NCI-H1105 (cell line): ENCODE data around the gene KIZ.

Experiments used
- DNase-seq: peaks from one replicate; lab custom pipeline; 2025; lab: John Stamatoyannopoulos, UW

Gene KIZ

GRCh38 chr20:21266191-21266536, 140.3 kb downstream of the KIZ start:
- DNase-seq, result no peak

DNA sequence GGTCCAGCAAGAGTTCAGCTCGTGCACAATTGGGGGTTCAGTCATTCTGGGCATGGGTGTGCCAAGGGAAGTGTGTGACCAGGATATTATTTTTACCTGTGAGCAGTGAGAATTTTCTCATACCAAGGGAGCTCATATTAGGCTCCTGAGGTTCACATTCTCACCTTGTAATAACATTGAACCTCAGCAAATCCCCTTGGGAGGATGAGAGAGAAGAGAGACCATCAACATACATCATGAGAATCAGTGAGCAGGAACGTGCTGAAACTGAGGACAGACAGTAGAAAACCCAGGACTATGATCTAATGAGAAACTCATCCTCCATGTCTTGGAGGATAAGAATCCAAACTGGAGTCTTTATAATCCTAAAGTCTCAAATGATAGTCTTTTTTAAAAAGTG, 143.9 kb downstream of the KIZ start:
- no peak for DNase-seq

GRCh38 chr20:21270806-21271205, 144.9 kb downstream of the KIZ start:
- no peak for DNase-seq

DNA sequence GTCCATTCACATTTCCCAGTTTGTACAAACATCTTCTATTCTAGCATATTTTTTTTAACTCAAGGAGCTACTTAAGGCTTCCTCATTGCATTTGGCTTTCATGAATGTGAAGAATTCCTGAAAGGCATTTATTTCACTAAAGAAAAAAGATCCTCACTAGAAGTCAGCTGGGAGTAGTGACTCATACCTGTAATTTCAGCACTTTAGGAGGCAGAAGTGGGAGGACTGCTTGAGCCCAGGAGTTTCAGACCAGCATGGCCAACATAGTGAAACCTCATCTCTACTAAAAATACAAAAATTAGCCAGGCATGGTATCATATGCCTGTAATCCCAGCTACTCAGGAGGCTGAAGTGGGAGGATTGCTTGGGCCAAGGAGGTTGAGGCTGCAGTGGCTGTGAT, 146.4 kb downstream of the KIZ start:
- no peak for DNase-seq

- DNase-seq, result no peak
Measured at GRCh38 chr20:21272679-21273078, 146.8 kb downstream of the KIZ start.

- no peak for DNase-seq
Measured at GRCh38 chr20:21273755-21274386, 148.0 kb downstream of the KIZ start.

DNA sequence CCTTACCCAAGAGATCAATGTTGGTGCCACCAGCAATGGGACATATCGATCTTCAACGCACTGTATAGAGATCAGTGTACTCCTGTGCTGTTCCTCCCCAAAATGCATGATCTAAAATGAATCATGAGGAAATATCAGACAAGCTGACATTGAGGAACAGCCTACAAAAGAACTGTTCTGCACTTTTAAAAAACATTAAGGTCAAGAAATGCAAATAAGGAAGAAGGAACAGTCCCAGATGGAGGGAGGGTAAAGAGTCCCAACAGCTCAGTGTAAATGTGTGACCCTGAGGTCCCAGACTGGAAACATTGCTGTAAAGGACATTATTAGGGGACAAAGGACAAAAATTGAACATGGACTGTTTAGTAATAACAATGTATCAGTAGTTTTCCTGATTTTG, 152.9 kb downstream of the KIZ start:
- no peak for DNase-seq

DNA sequence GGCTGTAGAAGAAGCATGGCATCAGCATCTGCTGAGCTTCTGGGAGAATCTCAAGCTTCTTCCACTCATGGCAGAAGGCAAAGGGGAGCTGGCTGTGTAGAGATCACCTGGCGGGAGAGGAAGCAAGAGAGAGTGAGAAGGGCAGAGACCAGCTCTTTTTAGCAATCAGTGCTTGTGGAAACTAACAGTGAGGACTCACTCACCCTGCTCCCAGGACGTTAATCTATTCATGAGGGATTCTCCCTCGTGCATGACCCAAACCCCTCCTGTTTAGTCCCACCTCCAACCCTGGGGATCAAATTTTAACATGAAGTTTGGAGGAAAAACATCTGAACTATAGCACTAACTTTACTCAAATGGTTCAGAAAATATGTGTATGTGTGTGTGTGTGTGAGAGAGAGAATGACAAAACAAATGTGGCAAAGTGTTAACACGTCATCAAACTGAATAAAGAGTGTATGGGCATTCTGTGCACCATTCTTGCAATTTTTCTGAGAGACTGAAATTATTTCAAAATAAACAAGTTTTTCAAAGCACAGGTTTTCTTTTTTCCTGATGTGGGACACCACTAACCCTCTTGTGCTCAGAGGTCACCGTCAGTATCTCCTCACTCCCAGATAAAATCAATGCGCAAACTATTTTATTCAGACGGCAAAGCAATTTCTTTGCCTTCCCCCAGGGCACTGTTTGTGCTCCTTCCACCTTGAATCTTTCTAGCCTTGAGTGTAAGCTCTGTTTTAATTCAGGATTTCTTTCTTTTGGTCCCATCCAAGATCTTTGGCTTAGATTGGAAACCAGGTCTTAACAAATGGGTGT, 154.0 kb downstream of the KIZ start:
- DNase-seq, result no peak

- no peak for DNase-seq
Measured at GRCh38 chr20:21280522-21281016, 154.7 kb downstream of the KIZ start.

- no peak for DNase-seq
Measured at GRCh38 chr20:21286775-21287174, 160.9 kb downstream of the KIZ start.

DNA sequence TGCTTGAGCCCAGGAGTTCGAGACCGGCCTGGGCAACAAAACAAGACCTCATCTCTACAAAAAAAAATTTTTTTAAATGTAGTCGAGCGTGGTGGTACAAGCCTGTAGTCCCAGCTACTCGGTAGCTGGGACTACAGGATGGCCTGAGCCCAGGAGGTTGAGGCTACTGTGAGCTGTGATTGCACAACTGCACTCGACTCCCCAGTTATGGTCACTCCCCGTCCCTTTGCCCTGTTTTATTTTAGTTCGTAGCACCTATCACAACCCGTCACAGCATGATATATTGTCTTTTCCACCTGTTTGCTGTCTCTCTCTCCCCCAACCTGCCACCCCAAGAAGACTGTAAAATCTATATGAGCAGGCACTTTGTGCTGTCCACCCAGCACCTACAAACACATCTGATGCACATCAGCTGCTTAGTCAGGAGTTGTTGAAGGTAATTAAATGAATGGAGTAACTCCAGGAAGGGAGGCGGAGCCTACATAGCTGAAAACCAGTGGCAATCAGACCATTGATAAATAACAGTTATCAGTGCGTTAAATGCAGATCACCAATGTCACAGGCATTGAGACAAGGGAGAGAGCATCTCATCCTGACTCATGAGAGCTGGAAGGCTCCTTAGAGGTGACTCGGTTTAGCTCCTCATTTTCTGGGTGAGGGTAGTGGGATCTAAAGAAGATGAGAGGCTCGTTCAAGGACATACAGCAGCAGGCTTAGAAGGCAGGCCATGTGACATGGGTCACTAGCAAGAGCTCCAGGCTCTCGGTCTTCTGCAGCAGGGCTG, 162.9 kb downstream of the KIZ start:
- no peak for DNase-seq

- DNase-seq, result no peak
Measured at GRCh38 chr20:21289651-21290050, 163.8 kb downstream of the KIZ start.

DNA sequence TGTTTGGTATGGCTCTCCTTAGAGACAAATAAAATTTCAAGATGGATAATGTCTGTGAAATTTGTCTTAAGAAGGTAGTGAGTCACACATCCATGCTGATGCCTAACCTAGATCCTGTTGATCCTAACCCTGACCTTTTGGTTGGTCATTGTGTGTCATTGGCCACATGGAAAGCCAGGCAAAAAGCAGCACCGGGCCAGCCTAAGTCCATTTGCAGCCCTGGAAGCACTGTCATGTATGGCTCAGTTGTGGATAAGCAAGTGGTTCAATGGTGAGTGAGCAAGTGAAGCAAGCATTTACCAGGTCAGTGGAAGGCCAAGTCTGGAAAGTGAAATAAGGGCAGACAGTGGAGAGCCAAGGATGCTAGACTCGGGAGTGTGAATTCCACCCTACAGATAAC, 165.1 kb downstream of the KIZ start:
- no peak for DNase-seq

DNA sequence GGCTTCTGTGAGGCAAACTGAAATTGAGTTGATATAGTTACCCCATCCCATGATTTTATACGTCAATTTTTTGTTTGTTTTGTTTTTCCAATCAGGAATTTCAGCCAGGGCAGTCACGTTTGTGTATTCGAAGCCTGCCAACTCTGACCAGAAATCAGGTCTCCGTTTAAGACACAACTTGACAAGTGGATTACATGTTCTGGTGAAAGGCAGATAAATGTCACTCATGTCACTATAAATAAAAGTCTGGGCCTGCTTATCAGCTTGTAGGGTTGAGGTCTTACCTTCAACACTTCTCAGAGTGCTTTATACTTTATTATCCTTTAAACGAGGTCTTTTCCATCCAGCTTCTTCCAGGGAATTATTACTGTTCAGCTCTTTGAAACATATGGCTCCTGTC, 168.9 kb downstream of the KIZ start:
- no peak for DNase-seq
